ENCODE data around the gene GPRC5D.

The GPRC5D gene

DNA sequence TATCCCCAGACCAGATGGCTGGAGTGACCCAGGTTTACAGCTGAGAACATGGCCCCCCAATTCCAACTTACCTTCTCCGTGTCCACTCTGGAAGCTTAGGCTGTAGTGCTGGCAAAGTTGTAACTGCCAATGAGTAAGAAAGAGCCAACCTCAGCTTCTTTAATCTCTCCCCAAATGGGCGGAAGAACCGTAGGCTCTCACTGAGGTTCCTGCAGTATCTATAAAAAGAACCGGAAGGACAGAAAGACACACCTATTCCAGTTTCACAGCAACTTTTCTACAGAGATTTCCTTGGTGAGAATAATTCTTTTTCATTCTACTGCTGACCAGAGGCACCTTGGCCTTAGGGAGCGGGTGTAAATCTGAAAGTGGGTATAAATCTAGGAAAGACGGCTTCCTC lies at the start of gene GPRC5D:
Gene GPRC5D (minus strand): TSS at position 135 of the 400 bp plus-strand sequence. CDS start 1,786 bp downstream, outside the sequence.
- DNase-seq (ENCODE audit: low spot score): no peak

DNA sequence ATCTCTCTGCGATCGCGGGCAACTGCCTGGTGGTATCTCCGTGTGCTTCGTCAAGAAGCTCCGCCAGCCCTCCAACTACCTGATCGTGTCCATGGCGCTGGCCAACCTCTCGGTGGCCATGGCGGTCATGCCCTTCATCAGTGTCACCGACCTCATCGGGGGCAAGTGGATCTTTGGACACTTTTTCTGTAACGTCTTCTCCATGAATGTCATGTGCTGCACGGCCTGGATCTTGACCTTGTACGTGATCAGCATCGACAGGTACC lies 49.7 kb upstream of the GPRC5D start:
- no peak for DNase-seq (ENCODE audit: low spot score)

DNA sequence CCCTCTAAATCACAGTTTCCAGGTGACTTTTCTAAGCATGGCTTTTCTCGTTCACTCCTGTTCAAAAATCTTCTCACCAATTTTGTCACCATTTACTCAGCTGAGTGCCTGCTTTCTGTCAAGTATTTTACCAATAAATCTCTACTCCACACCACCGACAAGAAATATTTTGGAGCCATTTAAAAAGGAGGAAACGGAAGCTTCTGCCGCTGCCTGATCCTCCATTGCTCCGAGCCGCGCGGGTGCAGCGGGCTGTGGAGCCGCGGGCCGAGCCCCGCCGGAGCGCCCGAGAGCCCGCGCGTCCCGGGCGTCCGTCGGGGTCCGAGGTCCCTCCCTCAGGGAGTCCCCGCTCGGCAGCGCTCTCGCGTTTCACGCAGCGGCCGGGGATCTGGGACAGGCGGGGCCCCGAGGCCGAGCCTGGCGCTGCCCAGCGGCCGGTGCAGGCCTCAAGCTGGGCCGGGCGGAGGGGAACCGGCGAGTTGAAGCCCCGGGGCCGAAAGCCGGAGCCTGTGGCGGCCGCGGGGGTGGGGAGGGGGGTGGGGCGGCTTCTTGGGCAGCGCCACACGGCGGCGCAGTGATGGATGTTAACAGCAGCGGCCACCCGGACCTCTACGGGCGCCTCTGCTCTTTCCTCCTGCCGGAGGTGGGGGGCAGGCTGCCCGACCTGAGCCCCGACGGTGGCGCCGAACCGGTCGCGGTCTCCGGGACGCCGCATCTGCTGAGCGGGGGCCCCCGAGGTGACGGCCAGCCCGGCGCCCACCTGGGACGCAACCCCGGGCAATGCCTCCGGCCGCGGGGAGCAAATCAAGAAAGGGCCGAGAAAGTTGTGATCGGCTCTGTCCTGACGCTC lies 49.2 kb upstream of the GPRC5D start:
- peak; percentile 60 for DNase-seq (ENCODE audit: low spot score)

DNA sequence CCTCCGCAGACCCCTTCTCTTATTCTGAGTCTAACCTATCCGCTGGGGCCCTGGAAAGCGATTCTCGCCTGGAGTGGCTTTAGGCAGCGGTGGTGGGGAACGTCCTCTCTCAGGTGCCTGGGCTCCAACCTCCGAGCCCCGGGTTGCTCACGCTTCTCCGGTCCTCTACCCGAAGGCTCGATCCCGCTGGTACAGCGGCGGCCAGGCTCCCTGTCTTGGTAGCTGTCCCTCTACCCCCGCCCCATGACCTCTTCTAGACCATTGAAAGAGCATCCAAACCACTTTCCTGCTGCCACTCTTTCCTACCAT lies 48.6 kb upstream of the GPRC5D start:
- peak; percentile 44 for DNase-seq (ENCODE audit: low spot score)

DNA sequence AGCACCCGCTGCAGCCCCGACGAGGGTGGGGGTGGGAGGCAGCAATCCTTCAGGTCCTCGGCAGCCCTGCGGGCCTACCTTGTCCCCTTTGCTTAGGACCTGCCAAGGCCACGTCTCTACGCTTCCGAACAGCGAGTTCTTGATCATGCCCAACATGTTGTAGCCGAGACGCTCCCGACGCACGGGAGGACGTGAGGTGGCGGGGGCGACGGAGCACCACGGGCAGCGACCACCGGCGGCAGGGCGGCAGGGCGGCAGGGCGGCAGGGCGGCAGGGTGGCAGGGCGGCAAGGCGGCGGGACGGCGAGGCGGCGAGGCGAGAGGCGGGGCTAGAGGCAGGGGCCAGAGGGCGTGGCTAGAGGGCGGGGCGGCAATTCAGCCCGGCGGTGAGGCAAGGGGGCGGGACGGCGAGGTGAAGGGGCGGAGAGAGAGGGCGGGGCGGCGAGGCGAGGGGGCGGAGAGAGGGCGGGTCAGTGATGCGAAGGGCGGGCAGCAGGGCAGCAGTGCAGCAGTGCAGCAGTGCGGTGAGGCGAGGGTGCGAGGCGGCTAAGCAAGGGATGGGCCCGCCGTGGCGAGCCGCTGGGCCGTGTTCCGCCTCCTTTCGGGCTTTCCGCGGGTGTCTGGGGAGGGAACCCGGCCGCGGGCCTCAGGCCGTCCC lies 48.1 kb upstream of the GPRC5D start, which contains the start of gene HEBP1:
Gene HEBP1 (minus strand): TSS at position 307 of the 657 bp plus-strand sequence. CDS start 151 bp downstream, at position 156.
- DNase-seq (ENCODE audit: low spot score): peak; percentile 85

DNA sequence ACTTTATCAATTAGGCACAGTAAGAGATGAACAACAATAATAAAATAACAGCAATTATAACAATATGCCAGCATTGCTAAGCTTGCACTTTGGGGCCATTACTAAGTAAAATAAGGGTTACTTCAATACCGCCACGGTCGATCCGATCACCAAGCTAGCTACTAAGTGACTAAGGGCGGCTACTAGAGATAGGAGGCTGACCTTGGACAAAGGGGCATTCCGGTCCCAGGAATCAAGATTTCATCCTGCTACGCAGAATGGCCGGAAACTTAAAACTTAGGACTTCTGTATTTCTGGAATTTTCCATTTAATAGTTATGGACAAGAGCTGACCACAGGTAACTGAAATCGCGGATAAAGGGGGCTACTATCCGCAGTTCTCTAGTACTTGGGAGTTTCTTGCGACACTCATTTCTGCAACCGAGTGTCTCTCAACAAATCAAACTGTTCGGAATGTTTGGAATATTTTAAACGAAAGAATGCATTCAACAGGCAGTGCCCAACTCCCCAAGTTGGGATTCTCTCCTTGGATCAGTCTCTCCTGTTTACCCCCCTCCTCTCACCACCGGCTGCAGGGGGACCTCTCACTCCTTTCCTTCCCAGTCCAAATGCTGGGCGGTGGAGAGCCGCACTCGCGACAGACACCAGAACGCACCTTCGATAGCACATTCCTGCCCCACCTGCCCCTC lies 47.4 kb upstream of the GPRC5D start:
- DNase-seq (ENCODE audit: low spot score): peak; percentile 16

DNA sequence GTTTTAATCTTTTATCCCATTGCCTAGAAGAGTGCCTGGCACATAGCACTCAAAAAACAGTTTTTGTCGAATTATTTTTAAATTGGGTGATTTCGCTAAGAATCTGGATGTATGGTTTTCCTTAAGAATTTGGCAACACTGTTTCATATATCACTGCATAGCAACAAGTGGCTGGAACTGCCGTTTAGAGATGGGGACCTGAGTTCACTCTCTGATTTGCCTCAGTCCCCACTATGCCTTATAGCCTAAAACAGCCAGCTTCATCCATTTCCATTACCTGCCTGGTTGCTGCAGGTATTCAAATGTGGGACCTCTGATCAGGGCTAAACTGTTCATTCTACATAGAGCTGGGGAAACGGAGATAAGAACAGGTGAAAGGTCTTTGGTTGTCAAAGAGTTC lies 46.3 kb upstream of the GPRC5D start:
- no peak for DNase-seq (ENCODE audit: low spot score)

DNA sequence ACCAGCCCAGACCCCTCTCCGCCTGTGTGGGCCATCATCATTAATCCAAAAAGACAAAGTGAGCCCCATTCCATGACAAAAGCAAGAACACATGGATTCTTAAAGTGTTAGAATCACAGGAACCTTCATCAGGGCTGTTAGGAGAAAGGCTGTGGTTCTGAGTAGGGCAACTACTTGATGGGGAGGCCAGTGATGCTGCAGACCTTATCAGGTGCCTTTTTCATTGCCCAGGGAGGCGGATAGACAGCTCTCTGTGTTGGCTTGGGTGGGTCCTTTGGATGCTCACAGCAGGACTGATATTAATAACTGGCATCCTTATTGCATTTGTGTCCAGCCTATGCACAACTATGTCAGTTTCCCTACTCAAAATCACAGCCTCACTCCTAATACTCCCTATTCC lies 45.8 kb upstream of the GPRC5D start:
- DNase-seq (ENCODE audit: low spot score): no peak

DNA sequence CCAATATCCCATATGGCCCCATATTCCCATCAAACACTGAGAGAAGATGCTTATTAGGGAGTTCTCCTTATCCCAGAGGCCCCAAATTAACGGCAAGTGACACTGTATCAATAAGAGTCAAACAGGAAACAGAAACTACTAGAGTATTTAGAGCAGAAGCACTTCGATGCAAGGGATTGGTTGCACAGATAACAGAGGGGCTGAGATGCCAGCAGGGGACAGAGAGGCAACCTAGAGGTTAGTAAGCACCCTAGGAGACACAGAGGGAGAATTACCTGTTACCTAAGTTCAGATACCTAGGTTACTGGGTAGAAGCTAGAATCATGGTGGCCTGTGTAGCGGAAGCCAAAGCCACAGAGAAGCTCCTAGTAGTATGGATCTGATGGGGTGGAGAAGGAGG lies 45.2 kb upstream of the GPRC5D start:
- no peak for DNase-seq (ENCODE audit: low spot score)

DNA sequence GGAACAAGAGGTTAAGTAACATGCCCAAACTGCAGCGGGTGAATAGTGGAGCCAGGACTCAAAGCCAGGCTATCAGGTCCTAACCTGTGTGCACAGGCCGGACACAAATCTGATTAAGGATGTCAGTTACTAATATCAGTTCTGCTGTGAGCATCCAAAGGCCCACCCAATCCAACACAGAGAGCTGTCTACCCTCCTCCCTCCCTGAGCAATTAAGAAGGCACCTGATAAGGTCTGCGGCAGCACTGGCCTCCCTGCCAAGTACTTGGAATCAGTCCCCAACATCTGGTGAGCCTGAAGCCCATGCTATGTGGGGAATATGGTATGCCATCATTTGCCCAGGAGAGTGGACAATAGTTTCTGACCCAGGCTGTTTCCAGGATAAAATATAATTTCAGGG lies 44.2 kb upstream of the GPRC5D start:
- no peak for DNase-seq (ENCODE audit: low spot score)

DNA sequence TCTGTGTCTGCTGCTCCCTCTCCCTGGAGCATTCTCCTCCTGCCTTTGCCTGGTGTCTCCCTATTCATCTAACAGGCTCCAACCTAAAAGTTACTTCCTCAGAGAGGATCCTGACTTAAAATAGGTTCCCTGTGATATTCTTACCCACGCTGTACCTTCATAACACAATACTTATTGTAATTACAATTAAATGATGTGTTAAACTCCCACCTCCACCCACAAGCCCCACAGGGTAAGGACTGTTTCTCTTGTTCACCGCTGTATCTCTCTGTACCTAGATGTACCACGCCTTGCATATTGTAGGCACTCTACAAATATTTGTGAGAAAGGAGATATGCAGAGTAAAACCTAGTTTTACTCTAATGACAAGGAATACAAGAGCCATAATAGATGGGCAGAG lies 43.1 kb upstream of the GPRC5D start:
- no peak for DNase-seq (ENCODE audit: low spot score)

DNA sequence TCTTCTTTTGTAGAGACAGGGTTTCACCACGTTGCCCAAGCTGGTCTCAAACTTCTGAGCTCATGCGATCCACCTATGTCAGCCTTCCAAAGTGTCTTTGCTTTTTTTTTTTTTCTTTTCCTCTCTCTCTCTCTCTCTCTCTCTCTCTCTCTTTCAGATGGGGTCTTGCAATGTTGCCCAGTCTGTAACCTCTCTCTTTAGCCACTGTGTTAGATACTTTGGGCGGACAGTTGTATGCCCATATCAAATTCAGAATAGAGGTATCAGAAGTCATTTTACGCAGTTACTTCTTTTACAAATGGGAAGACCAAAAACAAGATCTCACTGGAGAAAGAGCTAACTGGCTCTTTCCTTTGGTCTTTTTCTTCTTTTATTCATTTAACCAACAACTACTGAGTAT lies 41.4 kb upstream of the GPRC5D start:
- no peak for DNase-seq (ENCODE audit: low spot score)

DNA sequence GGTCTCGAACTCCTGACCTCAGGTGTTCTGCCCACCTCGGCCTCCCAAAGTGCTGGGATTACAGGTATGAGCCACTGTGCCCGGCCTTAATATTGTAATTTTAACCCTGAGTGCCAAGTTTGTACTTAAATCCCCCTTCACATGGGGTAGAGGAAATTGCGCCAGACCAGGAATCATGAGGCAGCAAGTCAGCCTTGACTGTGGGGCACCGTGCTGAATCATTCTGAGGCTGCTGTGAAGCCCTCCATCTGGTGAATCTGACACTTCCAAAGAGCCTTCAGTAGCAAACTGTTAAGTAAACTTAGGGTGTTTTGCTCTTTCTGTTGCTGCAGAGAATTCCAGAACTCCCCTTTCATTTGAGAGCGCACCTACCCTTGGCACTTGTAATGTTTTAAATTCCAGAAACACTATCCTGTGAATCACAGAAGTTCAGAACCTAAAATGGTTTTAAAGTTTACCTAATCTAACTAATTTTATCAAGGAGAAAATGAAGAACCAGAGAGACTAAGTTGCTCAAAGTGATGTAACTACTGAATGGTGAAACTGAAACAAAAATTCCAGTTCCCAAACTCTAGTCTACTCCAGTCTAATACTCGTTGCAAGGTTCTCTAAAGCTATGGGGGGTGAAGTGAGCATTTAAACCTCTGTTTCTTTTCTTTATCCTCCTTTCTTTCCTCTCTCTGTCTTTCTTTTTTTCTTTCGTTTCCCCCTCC lies 40.6 kb upstream of the GPRC5D start:
- no peak for DNase-seq (ENCODE audit: low spot score)

DNA sequence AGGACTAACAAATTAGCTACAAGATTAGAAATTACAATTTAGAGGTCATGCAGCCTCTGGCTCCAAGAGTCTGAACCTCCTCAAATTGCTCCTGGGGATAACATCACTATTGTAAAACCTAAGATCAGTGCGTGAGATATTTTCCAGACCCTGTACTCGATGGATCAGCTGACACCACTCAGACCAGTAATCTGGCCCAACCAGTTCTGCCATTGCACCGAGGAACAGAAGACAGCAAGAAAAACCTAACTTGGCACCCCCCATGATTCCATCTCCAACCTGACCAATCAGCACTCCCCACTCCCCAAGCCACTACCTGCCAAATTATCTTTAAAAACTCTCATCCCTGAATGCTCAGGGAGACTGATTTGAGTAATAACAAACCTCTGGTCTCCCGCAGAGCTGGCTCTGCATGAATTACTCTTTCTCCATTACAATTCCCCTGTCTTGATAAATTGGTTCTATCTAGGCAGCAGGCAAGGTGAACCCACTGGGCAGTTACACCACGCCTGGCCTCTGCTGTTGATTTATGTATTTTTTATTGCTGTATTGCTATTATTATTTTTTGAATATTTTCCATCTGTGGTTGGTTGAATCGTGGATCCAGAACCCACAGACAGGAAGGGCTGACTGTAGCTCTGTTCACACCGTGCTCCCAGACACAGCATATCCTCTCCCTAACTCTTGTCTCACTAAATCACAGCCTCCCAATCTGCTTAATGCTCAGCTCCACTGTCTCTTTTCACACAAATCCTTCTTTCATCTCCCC lies 38.9 kb upstream of the GPRC5D start:
- no peak for DNase-seq (ENCODE audit: low spot score)

DNA sequence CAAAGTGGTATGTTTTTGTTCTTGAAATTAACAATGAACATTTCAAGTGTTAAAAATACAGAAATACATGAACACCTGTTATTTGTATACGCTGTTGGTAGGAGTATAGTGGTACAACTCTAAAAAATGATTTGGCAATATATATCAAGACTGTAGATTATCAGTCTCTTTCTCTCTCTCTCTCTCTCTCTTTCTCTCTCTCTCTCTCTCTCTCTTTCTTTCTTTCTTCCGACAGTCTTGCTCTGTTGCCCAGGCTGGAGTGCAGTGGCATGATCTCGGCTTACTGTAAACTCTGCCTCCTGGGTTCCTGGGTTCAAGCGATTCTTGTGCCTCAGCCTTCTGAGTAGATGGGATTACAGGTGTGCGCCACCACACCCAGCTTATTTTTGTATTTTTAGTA lies 35.5 kb upstream of the GPRC5D start:
- no peak for DNase-seq (ENCODE audit: low spot score)

DNA sequence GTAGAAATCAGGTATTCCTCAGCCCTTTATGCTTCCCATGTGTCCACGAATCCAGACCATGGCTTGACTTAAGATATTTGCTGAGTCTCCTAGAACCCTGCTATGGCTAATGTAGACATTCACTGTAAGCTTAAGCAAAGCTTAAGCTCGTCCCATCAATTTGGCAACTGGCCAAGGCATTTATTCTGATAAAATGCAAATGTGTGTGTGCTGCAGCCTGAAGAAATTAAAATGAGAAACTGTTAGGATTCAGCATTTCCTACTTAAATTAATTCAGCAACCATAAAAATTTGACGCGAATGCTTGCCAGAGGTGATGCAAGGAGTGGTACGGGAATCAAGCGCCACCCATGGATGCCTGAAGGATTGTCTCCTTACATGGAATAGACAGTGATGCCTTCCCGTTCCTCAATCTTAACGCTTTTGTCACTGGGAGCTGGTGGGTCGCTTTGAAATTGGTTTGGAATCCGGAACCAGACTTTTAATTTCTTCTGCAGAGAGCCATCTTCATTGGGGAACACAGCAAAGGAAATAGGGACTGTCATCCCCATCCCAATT lies 34.9 kb upstream of the GPRC5D start:
- no peak for DNase-seq (ENCODE audit: low spot score)

DNA sequence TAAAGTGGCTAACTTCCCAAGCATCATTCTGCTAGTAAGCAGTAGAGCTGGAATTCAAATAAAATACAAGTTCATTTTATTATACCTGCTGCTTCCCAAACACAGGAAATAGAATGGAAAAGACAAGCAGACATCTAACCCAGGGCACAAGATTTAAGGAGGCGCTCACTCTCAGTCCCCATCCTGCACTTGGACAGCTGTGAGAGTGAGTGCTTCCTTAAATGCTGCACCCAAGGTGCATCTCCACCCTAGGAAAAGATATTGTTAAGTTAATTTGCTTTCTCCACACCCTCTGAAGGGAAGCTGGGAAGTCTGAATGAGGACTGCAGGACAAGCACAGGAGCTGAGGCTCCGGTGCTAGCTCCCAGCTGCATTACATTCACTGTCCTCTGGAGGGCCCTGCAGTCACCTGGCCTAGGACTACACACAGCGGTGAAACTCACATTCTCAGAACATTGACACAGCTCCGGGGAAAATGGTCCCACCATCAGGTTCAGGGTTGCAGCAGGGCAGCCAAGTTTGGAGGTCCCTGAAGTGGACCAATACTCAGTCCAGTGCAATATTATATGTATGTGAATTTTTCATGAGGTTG lies 33.9 kb upstream of the GPRC5D start:
- DNase-seq (ENCODE audit: low spot score): peak; percentile 53

DNA sequence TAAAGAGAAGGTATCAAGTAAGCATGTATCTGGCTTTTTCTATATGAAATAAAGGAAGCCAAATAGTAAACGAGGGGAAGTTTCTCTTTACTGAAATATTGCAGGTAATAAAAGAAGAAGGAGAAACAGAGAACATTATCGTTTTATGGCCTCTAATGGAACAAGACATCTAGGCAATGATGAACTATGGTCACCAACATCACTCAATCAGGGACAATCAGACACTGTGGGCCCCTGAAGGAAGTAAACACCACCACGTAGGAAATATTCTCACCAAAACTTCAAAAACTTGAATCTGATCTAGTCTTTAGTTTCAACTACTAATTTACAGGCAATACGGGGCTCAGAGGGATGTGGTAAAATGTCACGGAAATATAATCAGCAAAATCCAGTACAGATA lies 32.2 kb upstream of the GPRC5D start:
- DNase-seq (ENCODE audit: low spot score): no peak

DNA sequence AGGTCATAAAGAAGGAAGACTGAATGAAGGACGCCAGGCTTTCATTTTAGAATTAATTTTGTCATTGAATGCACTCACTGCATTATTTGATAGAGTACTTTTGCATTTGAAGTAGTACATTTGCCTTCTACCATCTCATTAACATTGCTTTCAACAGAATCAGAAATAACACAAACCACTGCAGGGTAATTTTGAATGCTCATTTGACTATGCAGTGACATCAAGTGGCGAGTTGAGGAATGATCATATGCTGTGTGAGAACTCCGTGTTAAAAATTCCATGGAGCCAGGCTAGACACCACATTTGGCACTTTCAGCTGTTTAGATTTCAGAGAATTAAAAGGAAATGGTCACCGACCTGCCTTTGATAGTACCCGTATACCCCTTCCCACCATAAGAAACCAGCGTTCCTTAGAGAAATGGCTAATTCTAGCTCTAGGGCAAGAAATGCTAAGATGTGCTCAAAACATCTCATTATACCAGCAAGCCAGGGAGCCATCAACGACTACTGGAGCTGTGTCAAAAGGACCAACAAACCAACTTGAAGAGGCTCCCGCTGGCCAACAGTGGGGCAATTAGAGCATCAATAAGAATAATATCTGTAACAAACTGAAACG lies 31.6 kb upstream of the GPRC5D start:
- peak; percentile 63 for DNase-seq (ENCODE audit: low spot score)

DNA sequence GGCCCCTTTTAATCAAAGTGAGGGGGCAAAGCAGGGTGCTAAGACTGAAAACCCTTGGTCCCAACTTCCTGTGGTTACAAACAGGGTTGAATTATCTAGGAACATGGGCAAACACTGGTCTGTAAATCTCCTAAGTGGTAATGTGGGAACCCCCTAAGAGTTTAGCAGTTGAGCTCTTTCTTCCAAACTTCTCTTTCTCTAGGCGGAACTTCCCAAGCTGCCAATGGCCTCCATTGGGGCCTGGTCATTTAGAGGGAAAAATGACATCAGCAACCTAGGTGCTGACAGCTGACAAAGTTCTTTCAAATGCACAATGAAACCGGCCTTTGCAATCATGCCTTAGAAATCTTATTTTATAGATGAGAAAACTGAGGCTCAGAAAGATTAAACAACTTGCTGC lies 30.4 kb upstream of the GPRC5D start:
- DNase-seq (ENCODE audit: low spot score): no peak

Data from kidney capillary endothelial cell (primary cell).